ENCODE results near the gene OR52I2. TPM values are rescaled to one million over a fixed set of nuclear protein-coding genes. Genes with fewer than 3 reads are reported as not detected.

Gene OR52I2
- total and polyA plus RNA-seq, 2 donors (not counting 1 experiment from before 2014, with no cell fraction given): not detected

- Histone ChIP-seq H3K9ac (ENCODE audit: low read length) (no peak overlapping the region), H3K4me1 (ENCODE audit: control insufficient read depth in 2 of 2, insufficient read depth in 2 of 2, low read length in 2 of 2) (peaks cover 0 to 3% of the 10 kb centered on the region in 2 donors), H3K27ac (ENCODE audit: low read length in 2 of 2) (no peak overlapping the region), H3K4me3 (ENCODE audit: control extremely low read depth in 1 of 5, extremely low read depth in 1 of 5, insufficient read depth in 1 of 5, low read depth in 2 of 5, low read length in 4 of 5) (no peak overlapping the region), H3K79me2 (ENCODE audit: control insufficient read depth, insufficient read depth, low read length) (no peaks in the 10 kb centered on the region), H2AFZ (ENCODE audit: insufficient read depth, low read depth, low read length, poor library complexity, severe bottlenecking) (no peak overlapping the region), H3K27me3 (replicated peaks in 1 of 4; ENCODE audit: control extremely low read depth in 1 of 4, control insufficient read depth in 3 of 4, insufficient read depth in 4 of 4, low read length in 3 of 4) (peaks cover 0 to 10% (median 3%) of the 10 kb centered on the region in 4 experiments), H4K20me1 (ENCODE audit: control insufficient read depth, insufficient read depth, low read length, poor library complexity, severe bottlenecking) (no peaks in the 10 kb centered on the region), H3K36me3 (replicated peaks in 1 of 2; ENCODE audit: control extremely low read depth in 1 of 2, control insufficient read depth in 1 of 2, extremely low read depth in 1 of 2, insufficient read depth in 2 of 2, low read length in 1 of 2) (no peaks in the 10 kb centered on the region), H3K4me2 (replicated peaks; ENCODE audit: low read depth, low read length, poor library complexity, severe bottlenecking) (no peak overlapping the region), H3K9me3 (ENCODE audit: control extremely low read depth in 1 of 3, control insufficient read depth in 2 of 3, insufficient read depth in 1 of 3, low read length in 2 of 3) (peaks cover 0 to 5% (median 0%) of the 10 kb centered on the region in 3 donors)
- ChIA-PET CTCF (no interaction called here), POLR2A (no interaction called here)
- no peak for TF ChIP-seq EZH2 (IDR thresholded peaks at IDR 0.05; ENCODE audit: borderline replicate concordance, insufficient read depth, low read depth, low read length, poor library complexity, severe bottlenecking)
- TF ChIP-seq CTCF (IDR thresholded peaks at IDR 0.05): no peak
- intact Hi-C loops (cut with micrococcal nuclease): loop anchor here (5.0 kb wide), 1 partner anchor 1712 kb away; no protein-coding TSS in a partner anchor
- 93% methylated on average over 6 of the region's 6 CpGs for WGBS (ENCODE audit: insufficient coverage)
- H3K27me3 Mint-ChIP-seq: peaks cover 30% of the 10 kb centered on the region
- no peak overlapping the region for H3K4me3 Mint-ChIP-seq
- no peak for ATAC-seq (ENCODE audit: low read depth)
- H3K27ac Mint-ChIP-seq: no peak overlapping the region
- H3K9me3 Mint-ChIP-seq (ENCODE audit: insufficient read depth): no peaks in the 10 kb centered on the region
- DNase-seq: no peak
- H3K4me1 Mint-ChIP-seq: no peaks in the 10 kb centered on the region
Measured at GRCh38 chr11:4639931-4640330, 58.4 kb downstream of the OR52I2 start.

- 95% methylated on average over 7 of the region's 7 CpGs for WGBS (ENCODE audit: insufficient coverage)
- H3K4me1 Mint-ChIP-seq: no peaks in the 10 kb centered on the region
- no peak overlapping the region for H3K4me2 ChIP-seq (replicated peaks; ENCODE audit: low read depth, low read length, poor library complexity, severe bottlenecking)
- no peak overlapping the region for H3K27ac Mint-ChIP-seq
- H3K9ac ChIP-seq (ENCODE audit: low read length): no peak overlapping the region
- ATAC-seq (ENCODE audit: low read depth) (no peak), DNase-seq (no peak)
- POLR2A ChIA-PET: no interaction called here
- no peak overlapping the region for H3K4me3 ChIP-seq (ENCODE audit: control extremely low read depth in 1 of 5, extremely low read depth in 1 of 5, insufficient read depth in 1 of 5, low read depth in 2 of 5, low read length in 4 of 5)
- no peaks in the 10 kb centered on the region for H3K79me2 ChIP-seq (ENCODE audit: control insufficient read depth, insufficient read depth, low read length)
- no peak overlapping the region for H2AFZ ChIP-seq (ENCODE audit: insufficient read depth, low read depth, low read length, poor library complexity, severe bottlenecking)
- H3K4me3 Mint-ChIP-seq: no peak overlapping the region
- no peaks in the 10 kb centered on the region for H3K36me3 ChIP-seq (replicated peaks in 1 of 2; ENCODE audit: control extremely low read depth in 1 of 2, control insufficient read depth in 1 of 2, extremely low read depth in 1 of 2, insufficient read depth in 2 of 2, low read length in 1 of 2)
- H3K9me3 ChIP-seq (ENCODE audit: control extremely low read depth in 1 of 3, control insufficient read depth in 2 of 3, insufficient read depth in 1 of 3, low read length in 2 of 3): peaks cover 0 to 5% (median 0%) of the 10 kb centered on the region in 3 donors
- H3K9me3 Mint-ChIP-seq (ENCODE audit: insufficient read depth): no peaks in the 10 kb centered on the region
- no peaks in the 10 kb centered on the region for H4K20me1 ChIP-seq (ENCODE audit: control insufficient read depth, insufficient read depth, low read length, poor library complexity, severe bottlenecking)
- peaks cover 32% of the 10 kb centered on the region for H3K27me3 Mint-ChIP-seq
- H3K27me3 ChIP-seq (replicated peaks in 1 of 4; ENCODE audit: control extremely low read depth in 1 of 4, control insufficient read depth in 3 of 4, insufficient read depth in 4 of 4, low read length in 3 of 4): peaks cover 0 to 13% (median 3%) of the 10 kb centered on the region in 4 experiments
- TF ChIP-seq CTCF (IDR thresholded peaks at IDR 0.05) (no peak), EZH2 (IDR thresholded peaks at IDR 0.05; ENCODE audit: borderline replicate concordance, insufficient read depth, low read depth, low read length, poor library complexity, severe bottlenecking) (no peak)
- intact Hi-C loops (cut with micrococcal nuclease): no loop called here
- no peak overlapping the region for H3K27ac ChIP-seq (ENCODE audit: low read length in 2 of 2)
- CTCF ChIA-PET: no interaction called here
- H3K4me1 ChIP-seq (ENCODE audit: control insufficient read depth in 2 of 2, insufficient read depth in 2 of 2, low read length in 2 of 2): peaks cover 0 to 3% of the 10 kb centered on the region in 2 donors
Measured at GRCh38 chr11:4641501-4641900, 60.0 kb downstream of the OR52I2 start.
